CD14-positive monocyte (primary cell): ENCODE results near the gene DCC. TPM values are rescaled to one million over a fixed set of nuclear protein-coding genes. Genes with fewer than 3 reads are reported as not detected.

ENCODE experiments used
- DNase-seq, 3 donors: peaks; one replicate each; pipeline ENCODE4 v3.0.0-alpha.2; 2011 to 2022
- H2AFZ ChIP-seq: 2 replicates; pipeline ENCODE4 v1.6.0; 2012; ENCODE audit warnings: mild to moderate bottlenecking, low read depth, low read length, inconsistent platforms; ENCODE audit not compliant: insufficient read depth, poor library complexity, severe bottlenecking
- H3K27ac ChIP-seq, 2 donors: 1 replicate in 1 of 2; 2 replicates in 1 of 2; pipeline ENCODE4 v1.5.1; 2012 to 2013; ENCODE audit warnings: low read length in 2 of 2, control low read depth in 1 of 2, inconsistent platforms in 1 of 2, low read depth in 1 of 2, mild to moderate bottlenecking in 1 of 2
- H3K27me3 ChIP-seq, 2 donors: one replicate each; pipeline versions ENCODE4 v1.6.0 to v1.6.1; 2011 to 2013; ENCODE audit warnings: low read length in 2 of 2; ENCODE audit not compliant: control insufficient read depth in 2 of 2, insufficient read depth in 2 of 2
- H3K36me3 ChIP-seq, 2 donors: replicated peaks in 1 of 2; 1 replicate in 1 of 2; 2 replicates in 1 of 2; pipeline versions ENCODE4 v1.5.1 to v1.6.1; 2012 to 2013; ENCODE audit warnings: low read length in 2 of 2, control low read depth in 1 of 2, inconsistent platforms in 1 of 2, mild to moderate bottlenecking in 1 of 2; ENCODE audit not compliant: insufficient read depth in 2 of 2, control insufficient read depth in 1 of 2
- H3K4me1 ChIP-seq, 2 donors: 1 replicate in 1 of 2; 2 replicates in 1 of 2; pipeline versions ENCODE4 v1.5.1 to v1.6.1; 2012 to 2013; ENCODE audit warnings: low read length in 2 of 2, control low read depth in 1 of 2, inconsistent platforms in 1 of 2, mild to moderate bottlenecking in 1 of 2, moderate library complexity in 1 of 2; ENCODE audit not compliant: insufficient read depth in 2 of 2, control insufficient read depth in 1 of 2
- H3K4me2 ChIP-seq: replicated peaks from 2 replicates; pipeline ENCODE3; 2012; ENCODE audit warnings: low read length, moderate library complexity, mild to moderate bottlenecking; ENCODE audit not compliant: poor library complexity, severe bottlenecking; ENCODE audit errors: extremely low read depth
- H3K4me3 ChIP-seq, 3 experiments: fragments of 200-600 bp in 1 of 3; sonication (generic) in 1 of 3; replicated peaks in 1 of 3; 1 replicate in 2 of 3; 2 replicates in 1 of 3; pipeline ENCODE4 v1.5.1; 2011 to 2013; ENCODE audit warnings: low read length in 3 of 3, mild to moderate bottlenecking in 3 of 3, control low read depth in 2 of 3, low read depth in 2 of 3, inconsistent platforms in 1 of 3, moderate library complexity in 1 of 3
- H3K79me2 ChIP-seq: 2 replicates; pipeline ENCODE4 v1.6.0; 2012; ENCODE audit warnings: mild to moderate bottlenecking, control low read depth, inconsistent platforms, low read length, moderate library complexity; ENCODE audit not compliant: insufficient read depth
- H3K9ac ChIP-seq: 2 replicates; pipeline ENCODE4 v1.6.0; 2017; ENCODE audit warnings: low read length, mild to moderate bottlenecking; ENCODE audit not compliant: insufficient read depth, poor library complexity, severe bottlenecking
- H3K9me3 ChIP-seq, 2 donors: replicated peaks in 1 of 2; 1 replicate in 1 of 2; 2 replicates in 1 of 2; pipeline versions ENCODE4 v1.5.1 to v1.6.1; 2012 to 2013; ENCODE audit warnings: low read length in 2 of 2, control low read depth in 1 of 2; ENCODE audit not compliant: control insufficient read depth in 1 of 2, insufficient read depth in 1 of 2
- H4K20me1 ChIP-seq: 2 replicates; pipeline ENCODE4 v1.6.0; 2012; ENCODE audit warnings: mild to moderate bottlenecking, low read length, control low read depth, moderate library complexity; ENCODE audit not compliant: insufficient read depth
- H3K27ac Mint-ChIP-seq, 7 donors: one replicate each; pipeline ENCODE4 v1.8.0; 2020; ENCODE audit warnings: mild to moderate bottlenecking in 7 of 7, mixed read lengths in 7 of 7, moderate library complexity in 6 of 7, inconsistent platforms in 2 of 7
- H3K27me3 Mint-ChIP-seq, 3 donors: one replicate each; pipeline ENCODE4 v1.8.0; 2021 to 2022; ENCODE audit warnings: low read depth in 3 of 3, mild to moderate bottlenecking in 3 of 3, mixed read lengths in 3 of 3, moderate library complexity in 3 of 3, inconsistent platforms in 1 of 3
- H3K36me3 Mint-ChIP-seq, 2 donors: one replicate each; pipeline ENCODE4 v1.8.0; 2020; ENCODE audit warnings: mixed read lengths in 2 of 2, inconsistent platforms in 1 of 2, mild to moderate bottlenecking in 1 of 2
- H3K4me1 Mint-ChIP-seq: one replicate; pipeline ENCODE4 v1.8.0; 2020; ENCODE audit warnings: mild to moderate bottlenecking, mixed read lengths
- H3K4me3 Mint-ChIP-seq, 2 donors: one replicate each; pipeline ENCODE4 v1.8.0; 2020; ENCODE audit warnings: mild to moderate bottlenecking in 2 of 2, mixed read lengths in 2 of 2, moderate library complexity in 1 of 2
- H3K9me3 Mint-ChIP-seq, 7 donors: one replicate each; pipeline ENCODE4 v1.8.0; 2020 to 2022; ENCODE audit warnings: mixed read lengths in 7 of 7, mild to moderate bottlenecking in 6 of 7, moderate library complexity in 6 of 7, inconsistent platforms in 2 of 7
- WGBS: methylation state at CpG from one replicate; pipeline ENCODE4 v1.1.5; 2013; ENCODE audit warnings: missing lambda C conversion rate; ENCODE audit not compliant: insufficient coverage; 5-methylcytosine and 5-hydroxymethylcytosine counted together
- intact Hi-C, 2 donors: fragments of 100-400 bp; cut with micrococcal nuclease; formaldehyde crosslinking; loops; one replicate each; pipeline versions ENCODE4 v1.15.0 to v1.15.1; 2023
- polyA plus RNA-seq, 3 donors: library from polyadenylated mRNA; depleted of rRNA in 1 of 3; unstranded in 2 of 3; stranded (reverse) in 1 of 3; fragments of 300-500 nt in 2 of 3; fragments of >200 nt in 1 of 3; fragmentation: Illumina TruSeq in 2 of 3; gene quantifications; 1 replicate in 2 of 3; 2 replicates in 1 of 3; pipeline ENCODE4 v1.2.3, GENCODE V29; 2012 to 2021
- TF ChIP-seq, protein P1 (sequence below): fragments of 200-600 bp; IDR thresholded peaks from one replicate; pipeline ENCODE4 v1.8.0; 2022; ENCODE audit warnings: antibody characterized with exemption, mild to moderate bottlenecking

DCC gene
- polyA plus RNA-seq, 3 donors, result not detected

DNA sequence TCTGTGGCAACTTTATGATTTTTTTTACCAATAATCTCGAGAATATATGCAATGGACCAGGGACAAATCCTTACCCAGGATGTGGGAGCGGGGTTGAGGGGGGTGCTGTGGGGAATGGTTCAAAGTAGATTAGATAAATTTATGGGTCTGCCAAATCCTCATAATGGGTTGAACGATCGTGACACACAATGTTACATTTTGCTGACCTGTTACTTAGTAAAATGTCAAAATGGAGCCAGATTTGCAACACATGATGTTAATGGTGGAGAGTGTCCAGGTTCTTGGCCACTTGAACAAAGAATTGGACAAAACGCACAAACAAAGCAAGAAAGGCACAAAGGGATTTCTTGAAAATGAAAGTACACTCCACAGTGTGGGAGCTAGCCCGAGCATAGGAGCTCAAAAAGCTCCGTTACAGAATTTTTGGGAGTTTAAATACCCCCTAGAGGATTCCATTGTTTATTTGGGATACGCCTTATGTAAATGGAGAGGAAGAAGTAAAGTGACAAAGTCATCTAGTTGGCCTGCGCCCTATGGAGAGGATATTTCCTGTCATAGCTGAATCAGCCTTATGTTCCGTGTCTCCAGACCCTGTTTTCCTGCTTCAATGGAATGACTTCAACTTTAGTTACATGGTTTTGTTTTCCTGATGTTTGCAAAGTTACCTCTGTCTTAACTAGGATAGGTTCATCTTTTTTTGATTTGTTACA, 776.0 kb downstream of the DCC start:
- Histone ChIP-seq H3K36me3 (no peaks in the 10 kb centered on the region), H3K4me2 (no peak overlapping the region), H3K27me3 (no peaks in the 10 kb centered on the region), H3K9ac (no peak overlapping the region), H3K79me2 (no peaks in the 10 kb centered on the region), H3K9me3 (no peaks in the 10 kb centered on the region), H3K27ac (no peak overlapping the region), H4K20me1 (no peaks in the 10 kb centered on the region), H2AFZ (no peak overlapping the region), H3K4me3 (no peak overlapping the region), H3K4me1 (no peaks in the 10 kb centered on the region)
- H3K27me3 Mint-ChIP-seq, result no peaks in the 10 kb centered on the region
- H3K9me3 Mint-ChIP-seq, result peaks cover 0 to 2% (median 0%) of the 10 kb centered on the region in 7 donors
- H3K36me3 Mint-ChIP-seq, result no peaks in the 10 kb centered on the region
- no peak overlapping the region for H3K27ac Mint-ChIP-seq
- 77% methylated on average over 6 of the region's 10 CpGs for WGBS
- no peak for DNase-seq
- no peak overlapping the region for H3K4me3 Mint-ChIP-seq
- intact Hi-C loops, result no loop called here
- H3K4me1 Mint-ChIP-seq, result no peaks in the 10 kb centered on the region
- TF ChIP-seq, protein P1, sequence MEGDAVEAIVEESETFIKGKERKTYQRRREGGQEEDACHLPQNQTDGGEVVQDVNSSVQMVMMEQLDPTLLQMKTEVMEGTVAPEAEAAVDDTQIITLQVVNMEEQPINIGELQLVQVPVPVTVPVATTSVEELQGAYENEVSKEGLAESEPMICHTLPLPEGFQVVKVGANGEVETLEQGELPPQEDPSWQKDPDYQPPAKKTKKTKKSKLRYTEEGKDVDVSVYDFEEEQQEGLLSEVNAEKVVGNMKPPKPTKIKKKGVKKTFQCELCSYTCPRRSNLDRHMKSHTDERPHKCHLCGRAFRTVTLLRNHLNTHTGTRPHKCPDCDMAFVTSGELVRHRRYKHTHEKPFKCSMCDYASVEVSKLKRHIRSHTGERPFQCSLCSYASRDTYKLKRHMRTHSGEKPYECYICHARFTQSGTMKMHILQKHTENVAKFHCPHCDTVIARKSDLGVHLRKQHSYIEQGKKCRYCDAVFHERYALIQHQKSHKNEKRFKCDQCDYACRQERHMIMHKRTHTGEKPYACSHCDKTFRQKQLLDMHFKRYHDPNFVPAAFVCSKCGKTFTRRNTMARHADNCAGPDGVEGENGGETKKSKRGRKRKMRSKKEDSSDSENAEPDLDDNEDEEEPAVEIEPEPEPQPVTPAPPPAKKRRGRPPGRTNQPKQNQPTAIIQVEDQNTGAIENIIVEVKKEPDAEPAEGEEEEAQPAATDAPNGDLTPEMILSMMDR, result no peak

DNA sequence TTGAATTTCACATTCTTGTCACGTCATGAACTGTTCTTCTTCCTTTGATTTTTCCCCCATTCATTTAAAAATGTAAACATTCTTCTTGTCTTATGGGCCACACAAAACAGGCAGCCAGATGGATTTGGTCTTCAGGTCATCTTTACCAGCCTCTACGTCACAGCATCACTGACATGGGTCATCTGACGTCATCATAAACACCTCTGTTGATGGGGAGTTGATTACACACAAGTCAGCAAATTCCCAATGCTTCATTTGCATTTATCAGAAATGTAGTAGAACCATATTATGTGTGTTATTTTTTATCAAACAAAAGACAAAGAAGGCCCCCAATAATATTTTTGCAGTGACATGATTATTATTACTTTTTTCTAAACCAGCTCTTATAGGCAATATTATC, 777.9 kb downstream of the DCC start:
- no peak for DNase-seq
- no peaks in the 10 kb centered on the region for H3K36me3 Mint-ChIP-seq
- Histone ChIP-seq H3K27me3 (no peaks in the 10 kb centered on the region), H3K9me3 (no peaks in the 10 kb centered on the region), H3K4me2 (no peak overlapping the region), H3K4me1 (no peaks in the 10 kb centered on the region), H3K79me2 (no peaks in the 10 kb centered on the region), H3K9ac (no peak overlapping the region), H3K4me3 (no peak overlapping the region), H3K27ac (no peak overlapping the region), H2AFZ (no peak overlapping the region), H4K20me1 (no peaks in the 10 kb centered on the region), H3K36me3 (no peaks in the 10 kb centered on the region)
- WGBS, result 100% methylated on average over 1 of the region's 3 CpGs
- no peak overlapping the region for H3K27ac Mint-ChIP-seq
- H3K9me3 Mint-ChIP-seq, result peaks cover 0 to 2% (median 0%) of the 10 kb centered on the region in 7 donors
- TF ChIP-seq, protein P1, result no peak
- no peaks in the 10 kb centered on the region for H3K27me3 Mint-ChIP-seq
- no peaks in the 10 kb centered on the region for H3K4me1 Mint-ChIP-seq
- H3K4me3 Mint-ChIP-seq, result no peak overlapping the region
- intact Hi-C loops, result no loop called here
